PC-3 (cell line): ENCODE results near the gene RASAL1. TPM values are rescaled to one million over a fixed set of nuclear protein-coding genes. Genes with fewer than 3 reads are reported as not detected.

Experiments used
- ATAC-seq: fragments of 200-7000 bp; cut with Tn5 transposase; 2 replicates; pipeline ENCODE4 v1.9.1; 2020; ENCODE audit warnings: mild to moderate bottlenecking, moderate library complexity
- BruUV-seq: library from RNA; stranded (reverse); fragments of 400-500 nt; replicated peaks from 2 replicates; lab custom pipeline; 2021; lab: Mats Ljungman, UMichigan
- CTCF ChIA-PET: fragments of 300-600 bp; sonication (Branson Sonifier 250); formaldehyde crosslinking; loops from one replicate; lab custom pipeline; 2022; ENCODE audit warnings: antibody characterized with exemption; lab: Charles Lee
- POLR2A ChIA-PET: fragments of 300-600 bp; sonication (Branson Sonifier 250); formaldehyde crosslinking; loops from one replicate; lab custom pipeline; 2022; ENCODE audit warnings: antibody characterized with exemption; ENCODE audit not compliant: unreplicated experiment; lab: Charles Lee
- DNase-seq: peaks from one replicate; pipeline ENCODE4 v3.0.0-alpha.2; 2015
- H2AFZ ChIP-seq: fragments of 300-600 bp; sonication (generic); 2 replicates; pipeline ENCODE4 v1.6.0; 2016; ENCODE audit warnings: antibody characterized with exemption, low read length
- H3F3A ChIP-seq: fragments of 300-600 bp; sonication (generic); one replicate; pipeline ENCODE4 v1.6.0; 2017; ENCODE audit warnings: antibody characterized with exemption, low read length, control low read depth, mild to moderate bottlenecking; ENCODE audit not compliant: unreplicated experiment
- H3K27ac ChIP-seq: fragments of 300-600 bp; sonication (generic); 2 replicates; pipeline ENCODE4 v1.5.1; 2016; ENCODE audit warnings: mild to moderate bottlenecking, low read length
- H3K27me3 ChIP-seq: fragments of 300-600 bp; sonication (generic); 2 replicates; pipeline ENCODE4 v1.6.1; 2016; ENCODE audit warnings: low read length, mixed read lengths
- H3K36me3 ChIP-seq: fragments of 300-600 bp; sonication (generic); 2 replicates; pipeline ENCODE4 v1.6.1; 2016; ENCODE audit warnings: low read depth, mixed run types, low read length, mixed read lengths
- H3K4me1 ChIP-seq: fragments of 300-600 bp; sonication (generic); 2 replicates; pipeline ENCODE4 v1.5.1; 2016; ENCODE audit warnings: low read length; ENCODE audit not compliant: insufficient read depth
- H3K4me2 ChIP-seq: fragments of 300-600 bp; sonication (generic); 2 replicates; pipeline ENCODE4 v1.6.0; 2016; ENCODE audit warnings: low read length
- H3K4me3 ChIP-seq: fragments of 300-600 bp; sonication (generic); 2 replicates; pipeline ENCODE4 v1.5.1; 2016; ENCODE audit warnings: mild to moderate bottlenecking, low read length, mixed read lengths
- H3K79me2 ChIP-seq: fragments of 300-600 bp; sonication (generic); 2 replicates; pipeline ENCODE4 v1.6.1; 2017; ENCODE audit warnings: low read length, mixed read lengths
- H3K9ac ChIP-seq: fragments of 300-600 bp; sonication (generic); 2 replicates; pipeline ENCODE4 v1.6.0; 2016; ENCODE audit warnings: mild to moderate bottlenecking, low read length
- H3K9me2 ChIP-seq: fragments of 300-600 bp; sonication (generic); replicated peaks from 2 replicates; pipeline ENCODE4 v1.6.1; 2016; ENCODE audit warnings: mixed run types, low read length, mixed read lengths
- H3K9me3 ChIP-seq: fragments of 300-600 bp; sonication (generic); 2 replicates; pipeline ENCODE4 v1.6.1; 2016; ENCODE audit warnings: low read length, mixed read lengths
- H4K20me1 ChIP-seq: fragments of 300-600 bp; sonication (generic); 2 replicates; pipeline ENCODE4 v1.6.1; 2016; ENCODE audit warnings: low read length, mixed read lengths
- EZH2 ChIP-seq: fragments of 300-600 bp; sonication (generic); IDR thresholded peaks from one replicate; pipeline ENCODE4 v1.6.1; 2017; ENCODE audit warnings: antibody characterized with exemption, mild to moderate bottlenecking, low read length; ENCODE audit not compliant: unreplicated experiment
- EZH2phosphoT487 ChIP-seq: fragments of 300-600 bp; sonication (generic); IDR thresholded peaks from 2 replicates; pipeline ENCODE4 v1.6.1; 2018; ENCODE audit warnings: mild to moderate bottlenecking, antibody characterized with exemption, low read length, borderline replicate concordance
- intact Hi-C: fragments of 100-400 bp; cut with micrococcal nuclease; formaldehyde crosslinking; loops from 2 replicates; pipeline ENCODE4 v1.9.0; 2023
- total RNA-seq: library from RNA; depleted of rRNA; stranded (reverse); fragments of >200 nt; gene quantifications from 2 replicates; pipeline ENCODE4 v1.2.3, GENCODE V29; 2014
- TF ChIP-seq, protein P1 (sequence below): fragments of 300-600 bp; sonication (generic); conservative IDR thresholded peaks from 2 replicates; pipeline ENCODE4 v1.5.1; 2017; ENCODE audit warnings: antibody characterized with exemption, low read depth, mild to moderate bottlenecking, low read length

The RASAL1 gene
- total RNA-seq, 1 experiment from 2014 or later: 0.66 TPM

DNA sequence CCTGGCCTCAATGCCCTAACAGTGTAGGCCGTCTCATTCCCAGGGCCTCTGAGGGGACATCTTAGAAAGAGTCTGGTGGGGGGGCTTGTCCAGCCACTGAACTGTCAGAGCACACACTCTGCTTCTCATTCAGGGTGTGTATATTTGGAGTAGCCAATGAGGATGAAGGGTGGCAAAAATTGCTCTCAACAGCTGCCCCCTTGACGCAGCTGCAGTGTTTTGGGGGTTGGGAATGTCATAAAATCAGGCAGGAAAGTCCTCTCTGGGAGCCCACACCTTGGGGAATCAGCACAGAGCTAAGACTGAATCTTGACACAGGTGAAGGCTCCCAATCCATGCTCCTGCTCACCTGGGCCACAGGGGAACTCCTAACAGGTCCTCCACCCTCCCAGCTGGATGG, 1.5 kb downstream of the RASAL1 start:
- H3K79me2 ChIP-seq: no peaks in the 10 kb centered on the region
- no peak overlapping the region for H2AFZ ChIP-seq
- H3K36me3 ChIP-seq: no peaks in the 10 kb centered on the region
- no peak overlapping the region for H3K4me2 ChIP-seq
- H3K4me3 ChIP-seq: no peak overlapping the region
- no TSS peak for BruUV-seq
- H3K9ac ChIP-seq: no peak overlapping the region
- H3F3A ChIP-seq: no peaks in the 10 kb centered on the region
- POLR2A ChIA-PET: no interaction called here
- no peaks in the 10 kb centered on the region for H4K20me1 ChIP-seq
- no peak for TF ChIP-seq EZH2
- no peak overlapping the region for H3K27ac ChIP-seq
- no peaks in the 10 kb centered on the region for H3K9me3 ChIP-seq
- ATAC-seq (no peak), DNase-seq (no peak)
- intact Hi-C loops: no loop called here
- CTCF ChIA-PET: no interaction called here
- H3K9me2 ChIP-seq: no peaks in the 10 kb centered on the region
- no peaks in the 10 kb centered on the region for H3K4me1 ChIP-seq
- 0 out of 2 replicates have a peak, but pooled peaks cover 5% of the 10 kb centered on the region for H3K27me3 ChIP-seq

DNA sequence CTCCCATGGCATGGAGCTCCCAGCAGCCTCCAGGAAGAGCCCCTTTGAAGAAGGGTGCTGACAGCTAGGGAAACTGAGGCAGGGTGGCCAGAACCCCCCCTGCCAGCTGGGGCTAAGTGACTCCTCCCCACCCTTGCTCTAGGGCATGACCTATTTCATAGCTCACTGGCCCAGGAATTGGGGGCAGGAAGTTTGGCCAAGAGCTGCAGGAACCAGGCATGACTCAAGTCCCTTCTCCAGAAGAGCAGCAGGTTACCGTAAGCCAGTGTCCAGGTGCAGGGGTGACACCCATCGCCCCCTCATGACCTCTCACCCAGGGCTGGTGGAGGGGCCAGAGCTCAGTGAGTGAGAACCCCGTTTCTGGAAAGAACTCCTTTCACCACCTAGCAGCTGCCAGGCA, 1.9 kb downstream of the RASAL1 start:
- no peak overlapping the region for H2AFZ ChIP-seq
- H3K79me2 ChIP-seq: no peaks in the 10 kb centered on the region
- no peak overlapping the region for H3K4me3 ChIP-seq
- H3K27me3 ChIP-seq: 0 out of 2 replicates have a peak, but pooled peaks cover 5% of the 10 kb centered on the region
- no peak overlapping the region for H3K4me2 ChIP-seq
- CTCF ChIA-PET: no interaction called here
- no peak overlapping the region for H3K27ac ChIP-seq
- H3K36me3 ChIP-seq: no peaks in the 10 kb centered on the region
- ATAC-seq (no peak), DNase-seq (no peak)
- TF ChIP-seq EZH2: no peak
- TF ChIP-seq, protein P1, sequence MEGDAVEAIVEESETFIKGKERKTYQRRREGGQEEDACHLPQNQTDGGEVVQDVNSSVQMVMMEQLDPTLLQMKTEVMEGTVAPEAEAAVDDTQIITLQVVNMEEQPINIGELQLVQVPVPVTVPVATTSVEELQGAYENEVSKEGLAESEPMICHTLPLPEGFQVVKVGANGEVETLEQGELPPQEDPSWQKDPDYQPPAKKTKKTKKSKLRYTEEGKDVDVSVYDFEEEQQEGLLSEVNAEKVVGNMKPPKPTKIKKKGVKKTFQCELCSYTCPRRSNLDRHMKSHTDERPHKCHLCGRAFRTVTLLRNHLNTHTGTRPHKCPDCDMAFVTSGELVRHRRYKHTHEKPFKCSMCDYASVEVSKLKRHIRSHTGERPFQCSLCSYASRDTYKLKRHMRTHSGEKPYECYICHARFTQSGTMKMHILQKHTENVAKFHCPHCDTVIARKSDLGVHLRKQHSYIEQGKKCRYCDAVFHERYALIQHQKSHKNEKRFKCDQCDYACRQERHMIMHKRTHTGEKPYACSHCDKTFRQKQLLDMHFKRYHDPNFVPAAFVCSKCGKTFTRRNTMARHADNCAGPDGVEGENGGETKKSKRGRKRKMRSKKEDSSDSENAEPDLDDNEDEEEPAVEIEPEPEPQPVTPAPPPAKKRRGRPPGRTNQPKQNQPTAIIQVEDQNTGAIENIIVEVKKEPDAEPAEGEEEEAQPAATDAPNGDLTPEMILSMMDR: no peak
- no peak for TF ChIP-seq EZH2phosphoT487
- H3K9me2 ChIP-seq: no peaks in the 10 kb centered on the region
- H3K4me1 ChIP-seq: no peaks in the 10 kb centered on the region
- H3K9ac ChIP-seq: no peak overlapping the region
- POLR2A ChIA-PET: no interaction called here
- no peaks in the 10 kb centered on the region for H3F3A ChIP-seq
- H3K9me3 ChIP-seq: no peaks in the 10 kb centered on the region
- intact Hi-C loops: no loop called here
- no TSS peak for BruUV-seq
- no peaks in the 10 kb centered on the region for H4K20me1 ChIP-seq

DNA sequence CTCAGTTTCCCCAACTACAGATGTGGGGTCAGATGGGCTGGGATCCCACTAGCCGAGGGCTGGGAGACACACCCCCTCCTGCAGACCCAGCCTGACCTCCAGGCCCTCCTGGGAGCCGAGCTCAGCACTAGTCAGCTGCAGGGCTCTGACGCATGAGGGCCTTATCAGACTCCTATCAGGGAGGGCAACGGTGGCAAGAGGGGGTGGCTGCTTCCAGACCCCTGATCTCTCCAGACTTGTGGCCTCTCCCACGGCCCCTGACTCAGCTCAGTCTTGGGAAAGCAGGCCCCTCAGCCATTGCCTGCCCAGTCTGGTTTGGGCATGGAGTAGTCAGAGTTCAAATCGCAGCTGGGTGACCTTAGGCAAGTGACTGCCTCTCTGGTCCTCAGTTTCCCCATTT, 2.5 kb downstream of the RASAL1 start:
- H3K79me2 ChIP-seq: no peaks in the 10 kb centered on the region
- H3K4me1 ChIP-seq: no peaks in the 10 kb centered on the region
- H3K9ac ChIP-seq: no peak overlapping the region
- intact Hi-C loops: no loop called here
- H3K36me3 ChIP-seq: no peaks in the 10 kb centered on the region
- no peak overlapping the region for H3K4me3 ChIP-seq
- H3K9me3 ChIP-seq: no peaks in the 10 kb centered on the region
- no peak overlapping the region for H2AFZ ChIP-seq
- BruUV-seq: no TSS peak
- ChIA-PET POLR2A (no interaction called here), CTCF (no interaction called here)
- ATAC-seq: no peak
- H3K9me2 ChIP-seq: no peaks in the 10 kb centered on the region
- H3K27me3 ChIP-seq: 0 out of 2 replicates have a peak, but pooled peaks cover 5% of the 10 kb centered on the region
- H4K20me1 ChIP-seq: no peaks in the 10 kb centered on the region
- H3K4me2 ChIP-seq: no peak overlapping the region
- TF ChIP-seq EZH2 (no peak), EZH2phosphoT487 (no peak)
- TF ChIP-seq, protein P1: no peak
- no peak for DNase-seq
- no peak overlapping the region for H3K27ac ChIP-seq
- no peaks in the 10 kb centered on the region for H3F3A ChIP-seq
